Mesothelial cell of epicardium (in vitro differentiated cells): ENCODE data around the gene LHX4. TPM values are rescaled to one million over a fixed set of nuclear protein-coding genes. Genes with fewer than 3 reads are reported as not detected.

Experiments
- DNase-seq, 2 experiments: peaks; one replicate each; pipeline ENCODE4 v3.0.0; 2021; ENCODE audit warnings: low spot score in 2 of 2; ENCODE audit not compliant: unreplicated experiment in 2 of 2
- H3K27ac Mint-ChIP-seq: 2 replicates; pipeline ENCODE4 v1.8.0; 2021; ENCODE audit warnings: mixed read lengths
- H3K27me3 Mint-ChIP-seq: 2 replicates; pipeline ENCODE4 v1.8.0; 2021; ENCODE audit warnings: low read depth, mixed read lengths
- H3K36me3 Mint-ChIP-seq: 2 replicates; pipeline ENCODE4 v1.8.0; 2021; ENCODE audit warnings: mixed read lengths
- H3K4me1 Mint-ChIP-seq: 2 replicates; pipeline ENCODE4 v1.8.0; 2021; ENCODE audit warnings: mixed read lengths
- H3K4me3 Mint-ChIP-seq: 2 replicates; pipeline ENCODE4 v1.8.0; 2021; ENCODE audit warnings: mild to moderate bottlenecking, moderate library complexity, mixed read lengths
- H3K9me3 Mint-ChIP-seq: 2 replicates; pipeline ENCODE4 v1.8.0; 2021; ENCODE audit warnings: mixed read lengths
- total RNA-seq: library from RNA; stranded (reverse); gene quantifications from 3 replicates; pipeline ENCODE4 v1.2.1, GENCODE V29; 2021
- TF ChIP-seq, protein P1 (sequence below): fragments of 200-600 bp; sonication (generic); IDR thresholded peaks from one replicate; pipeline ENCODE4 v1.5.0; 2021; ENCODE audit warnings: antibody characterized with exemption; ENCODE audit not compliant: unreplicated experiment

Gene LHX4
- total RNA-seq, 1 donor from 2014 or later = 0.54 TPM

DNA sequence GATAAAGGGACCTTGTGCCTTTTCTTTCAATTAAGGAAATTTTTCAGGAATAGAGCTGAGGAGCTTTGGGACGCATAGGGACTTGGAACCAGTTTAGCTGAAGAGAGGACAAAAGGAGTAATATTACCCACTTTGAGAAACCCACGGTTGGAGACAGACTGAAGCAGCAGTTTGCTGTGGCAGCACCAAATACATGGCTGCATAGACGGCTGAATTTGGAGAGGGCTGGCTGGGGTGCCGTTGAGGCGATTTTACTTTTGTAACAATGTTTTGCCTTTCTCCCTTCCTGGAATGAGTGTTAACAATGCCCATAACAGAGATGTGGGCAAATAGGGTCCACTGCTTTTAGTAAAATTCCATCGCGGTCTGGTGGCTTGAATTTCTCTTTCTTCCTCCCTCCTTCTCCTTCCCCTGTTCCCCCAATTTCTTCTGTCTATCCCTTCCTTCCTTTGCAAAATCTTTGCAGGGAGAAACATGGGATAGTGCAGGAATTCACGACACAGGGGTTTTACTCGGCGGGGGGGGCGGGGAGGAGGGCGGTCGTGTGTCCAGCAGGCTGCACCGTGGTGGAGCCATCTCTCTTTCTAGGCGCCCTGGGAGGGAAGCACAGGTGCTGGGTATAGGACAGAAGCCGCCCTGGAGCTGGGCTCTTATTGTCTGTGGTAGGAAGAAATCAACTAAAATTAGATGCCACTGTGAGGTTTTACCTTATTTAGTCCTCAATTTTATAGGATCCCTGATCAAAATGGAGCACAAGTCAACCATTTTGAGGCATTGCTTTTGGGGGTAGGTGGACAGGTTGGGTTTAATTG is 6.8 kb downstream of the LHX4 start:
- Mint-ChIP-seq H3K4me1 (peaks cover 13% of the 10 kb centered on the region), H3K4me3 (no peak overlapping the region), H3K36me3 (no peaks in the 10 kb centered on the region), H3K27me3 (peaks cover 100% of the 10 kb centered on the region), H3K9me3 (no peaks in the 10 kb centered on the region), H3K27ac (no peak overlapping the region)
- DNase-seq = no peak
- TF ChIP-seq, protein P1, sequence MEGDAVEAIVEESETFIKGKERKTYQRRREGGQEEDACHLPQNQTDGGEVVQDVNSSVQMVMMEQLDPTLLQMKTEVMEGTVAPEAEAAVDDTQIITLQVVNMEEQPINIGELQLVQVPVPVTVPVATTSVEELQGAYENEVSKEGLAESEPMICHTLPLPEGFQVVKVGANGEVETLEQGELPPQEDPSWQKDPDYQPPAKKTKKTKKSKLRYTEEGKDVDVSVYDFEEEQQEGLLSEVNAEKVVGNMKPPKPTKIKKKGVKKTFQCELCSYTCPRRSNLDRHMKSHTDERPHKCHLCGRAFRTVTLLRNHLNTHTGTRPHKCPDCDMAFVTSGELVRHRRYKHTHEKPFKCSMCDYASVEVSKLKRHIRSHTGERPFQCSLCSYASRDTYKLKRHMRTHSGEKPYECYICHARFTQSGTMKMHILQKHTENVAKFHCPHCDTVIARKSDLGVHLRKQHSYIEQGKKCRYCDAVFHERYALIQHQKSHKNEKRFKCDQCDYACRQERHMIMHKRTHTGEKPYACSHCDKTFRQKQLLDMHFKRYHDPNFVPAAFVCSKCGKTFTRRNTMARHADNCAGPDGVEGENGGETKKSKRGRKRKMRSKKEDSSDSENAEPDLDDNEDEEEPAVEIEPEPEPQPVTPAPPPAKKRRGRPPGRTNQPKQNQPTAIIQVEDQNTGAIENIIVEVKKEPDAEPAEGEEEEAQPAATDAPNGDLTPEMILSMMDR = no peak

DNA sequence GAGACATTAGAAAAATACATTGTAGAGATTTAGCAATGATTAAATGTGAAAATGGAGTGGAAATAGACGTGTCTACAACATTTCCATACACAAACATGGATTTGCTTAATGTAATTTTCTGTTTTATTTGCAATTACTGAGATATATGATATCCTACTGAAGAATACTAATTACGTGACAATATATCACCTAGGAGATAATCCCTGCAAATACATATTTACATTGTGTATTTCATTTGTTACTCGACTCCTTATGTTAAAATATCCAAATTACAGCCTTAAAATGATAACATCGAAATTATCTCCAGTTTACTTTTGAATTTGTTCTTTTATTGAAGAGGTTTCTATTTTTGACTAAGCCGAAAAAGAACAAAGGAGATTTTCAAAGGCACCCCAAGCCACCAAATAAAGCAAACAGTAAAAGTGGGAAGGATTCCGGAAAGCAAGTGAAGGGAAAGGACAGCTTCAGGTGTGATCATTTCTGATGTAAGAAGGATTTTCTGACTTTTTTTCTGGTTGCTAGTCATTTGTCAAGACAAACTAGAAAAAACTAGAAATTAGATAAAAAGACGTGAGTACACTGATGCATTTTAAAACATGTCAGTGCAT is 7.9 kb downstream of the LHX4 start:
- Mint-ChIP-seq H3K4me1 (peaks cover 10% of the 10 kb centered on the region), H3K9me3 (no peaks in the 10 kb centered on the region), H3K27ac (no peak overlapping the region), H3K4me3 (no peak overlapping the region), H3K27me3 (peaks cover 100% of the 10 kb centered on the region), H3K36me3 (no peaks in the 10 kb centered on the region)
- no peak for DNase-seq
- TF ChIP-seq, protein P1 = no peak

DNA sequence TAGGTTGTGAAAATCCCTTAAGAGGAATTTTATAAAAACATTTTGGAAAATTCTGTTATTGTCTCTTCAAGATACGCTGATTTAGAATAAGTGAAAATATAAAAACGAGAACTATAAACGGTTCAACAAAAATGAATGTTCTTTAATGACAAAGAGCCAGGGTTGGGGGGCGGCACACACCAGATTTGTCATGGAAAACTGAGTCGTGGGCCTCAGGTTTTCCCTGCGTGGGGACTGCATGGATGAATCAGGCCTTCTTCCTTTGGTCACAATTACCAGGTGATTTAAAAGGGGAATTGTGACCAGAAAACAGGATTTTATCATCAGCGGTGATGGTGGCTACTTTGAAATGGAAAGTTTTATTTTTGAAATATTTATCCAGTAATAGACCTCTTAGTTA is 8.6 kb downstream of the LHX4 start:
- no peaks in the 10 kb centered on the region for H3K36me3 Mint-ChIP-seq
- no peak for DNase-seq
- H3K9me3 Mint-ChIP-seq = no peaks in the 10 kb centered on the region
- H3K27ac Mint-ChIP-seq = no peak overlapping the region
- TF ChIP-seq, protein P1 = no peak
- H3K4me3 Mint-ChIP-seq = no peak overlapping the region
- peaks cover 10% of the 10 kb centered on the region for H3K4me1 Mint-ChIP-seq
- peaks cover 99% of the 10 kb centered on the region for H3K27me3 Mint-ChIP-seq

DNA sequence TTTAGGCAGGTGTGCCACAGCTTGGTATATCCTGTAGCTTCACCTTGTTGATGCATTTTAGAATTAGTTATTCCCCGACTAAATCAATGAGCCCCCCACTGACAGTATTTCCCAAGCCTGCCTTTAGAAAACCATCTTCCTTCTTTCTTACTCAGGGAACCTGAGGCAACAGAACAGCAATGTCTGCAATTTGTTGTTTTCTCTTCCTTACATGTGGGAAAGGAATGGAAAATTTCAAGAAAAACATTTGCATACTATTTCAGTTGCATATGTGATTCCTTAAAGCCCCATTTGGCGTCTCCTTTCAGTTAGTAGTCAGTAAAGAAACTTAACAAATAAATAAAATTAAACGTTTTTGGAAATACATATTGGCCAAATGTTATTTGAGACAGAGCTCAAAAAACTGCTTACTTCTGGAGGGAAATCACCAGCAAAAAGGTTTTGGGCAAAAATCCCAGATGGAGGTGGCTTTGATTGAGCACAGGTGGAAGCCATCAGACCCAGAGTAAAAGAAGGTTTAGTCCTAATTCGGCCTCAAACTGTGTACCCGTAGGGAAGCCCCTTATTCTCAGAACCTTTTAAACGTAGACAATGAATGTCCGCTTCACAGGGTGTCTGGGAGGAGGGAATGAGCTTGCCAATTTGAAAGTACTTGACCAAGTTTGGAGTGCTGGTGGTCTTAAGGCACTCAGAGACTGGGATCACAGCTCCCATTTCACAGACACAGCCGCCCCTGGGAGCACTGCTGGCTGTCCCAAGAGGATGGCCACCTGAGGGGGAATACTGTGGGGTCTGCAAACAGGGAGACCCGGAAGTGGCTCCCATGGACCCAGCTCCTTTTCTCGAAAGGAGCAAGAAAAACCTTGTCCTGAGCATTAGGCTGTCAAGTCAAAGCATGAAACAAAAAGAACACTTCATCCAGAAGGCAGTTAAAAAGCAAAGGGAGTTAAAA is 9.4 kb downstream of the LHX4 start:
- no peak overlapping the region for H3K27ac Mint-ChIP-seq
- H3K9me3 Mint-ChIP-seq = no peaks in the 10 kb centered on the region
- H3K4me3 Mint-ChIP-seq = no peak overlapping the region
- DNase-seq = no peak
- H3K27me3 Mint-ChIP-seq = peaks cover 99% of the 10 kb centered on the region
- H3K4me1 Mint-ChIP-seq = peaks cover 5% of the 10 kb centered on the region
- H3K36me3 Mint-ChIP-seq = no peaks in the 10 kb centered on the region
- TF ChIP-seq, protein P1 = no peak

DNA sequence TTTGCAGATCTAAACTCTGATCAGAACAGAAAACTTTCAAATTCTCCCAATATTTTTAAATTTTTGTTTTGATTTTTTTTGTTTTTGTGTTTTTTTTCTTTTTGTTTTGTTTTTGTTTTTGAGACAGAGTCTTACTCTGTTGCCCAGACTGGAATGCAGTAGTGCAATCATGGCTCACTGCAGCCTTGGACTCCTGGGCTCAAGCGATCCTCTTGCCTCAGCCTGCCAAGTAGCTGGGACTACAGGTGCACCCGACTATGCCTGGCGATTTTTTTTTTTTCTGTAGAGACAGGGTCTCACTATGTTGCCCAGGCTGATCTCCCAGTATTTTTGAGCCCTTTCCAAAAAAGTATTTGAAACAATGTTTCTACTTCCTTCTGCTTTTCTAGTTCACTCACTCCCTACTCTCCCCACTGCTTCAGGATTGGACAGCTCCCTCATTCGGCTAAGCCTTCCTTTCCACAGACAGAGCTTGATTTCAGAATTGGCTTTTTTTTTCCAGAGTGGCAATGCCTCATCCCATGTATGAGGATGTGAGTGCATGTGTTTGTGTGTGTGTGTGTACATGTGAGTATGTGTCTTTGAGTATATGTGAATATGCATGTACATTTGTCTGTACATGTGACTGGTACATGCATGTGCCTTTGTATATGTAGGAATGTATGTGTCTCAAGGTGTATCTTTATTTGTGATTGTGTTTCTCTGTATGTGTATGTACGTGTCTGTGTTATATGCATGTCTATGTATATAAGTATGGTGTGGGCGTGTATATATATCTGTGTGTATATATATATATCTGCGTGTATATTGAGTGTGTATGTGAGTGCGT is 11.9 kb downstream of the LHX4 start:
- Mint-ChIP-seq H3K4me1 (no peaks in the 10 kb centered on the region), H3K4me3 (no peak overlapping the region), H3K27ac (no peak overlapping the region), H3K9me3 (no peaks in the 10 kb centered on the region), H3K36me3 (no peaks in the 10 kb centered on the region), H3K27me3 (peaks cover 90% of the 10 kb centered on the region)
- no peak for DNase-seq
- TF ChIP-seq, protein P1 = no peak
